ENCODE measurements around the gene PTGR3.

Gene PTGR3, protein sequence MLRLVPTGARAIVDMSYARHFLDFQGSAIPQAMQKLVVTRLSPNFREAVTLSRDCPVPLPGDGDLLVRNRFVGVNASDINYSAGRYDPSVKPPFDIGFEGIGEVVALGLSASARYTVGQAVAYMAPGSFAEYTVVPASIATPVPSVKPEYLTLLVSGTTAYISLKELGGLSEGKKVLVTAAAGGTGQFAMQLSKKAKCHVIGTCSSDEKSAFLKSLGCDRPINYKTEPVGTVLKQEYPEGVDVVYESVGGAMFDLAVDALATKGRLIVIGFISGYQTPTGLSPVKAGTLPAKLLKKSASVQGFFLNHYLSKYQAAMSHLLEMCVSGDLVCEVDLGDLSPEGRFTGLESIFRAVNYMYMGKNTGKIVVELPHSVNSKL

DNA sequence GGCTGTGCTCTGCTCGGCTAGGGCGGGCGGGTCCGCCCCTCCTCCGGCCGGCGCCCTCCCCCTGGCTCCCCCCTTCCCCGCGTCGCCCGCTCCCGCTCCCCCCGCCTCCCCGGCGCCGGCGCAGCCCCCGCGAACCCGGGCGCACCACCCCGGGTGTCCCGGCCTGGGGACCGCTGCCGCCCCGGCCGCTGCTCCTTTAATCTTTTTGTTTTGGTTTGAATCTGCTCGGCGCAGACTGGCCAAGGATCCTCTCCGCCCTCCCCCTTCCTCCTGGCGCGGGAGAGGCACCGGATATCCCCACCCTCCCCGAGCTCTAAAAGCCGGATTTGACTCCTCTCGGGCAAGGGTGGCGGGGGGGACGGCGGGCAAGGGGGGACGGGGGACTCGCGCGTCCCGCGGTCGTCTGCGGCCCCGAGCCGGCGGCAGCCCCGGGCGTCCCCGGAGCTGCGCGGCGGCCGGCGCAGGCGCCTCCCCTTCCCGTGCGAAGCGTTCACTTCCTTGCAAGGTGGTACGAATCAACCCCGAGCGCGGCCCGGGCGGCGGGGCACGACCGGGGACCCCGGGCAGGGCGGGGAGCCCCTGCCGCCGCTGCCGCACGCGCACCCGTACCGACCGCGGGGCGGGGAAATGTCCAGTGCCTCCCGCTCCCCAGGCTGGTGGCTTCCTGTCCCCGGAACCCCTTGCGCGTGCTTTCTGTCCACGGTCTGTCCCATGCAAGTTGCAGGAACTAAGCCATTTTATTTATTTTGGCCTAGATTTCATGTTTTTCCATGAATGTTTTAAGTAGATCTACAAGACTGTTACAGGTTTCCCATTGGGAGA lies at the start of gene PTGR3:
TSS of gene PTGR3 (minus strand) at position 11 of the 822 bp plus-strand sequence. CDS start 81 bp downstream, outside the sequence.
- DNase-seq = peak; percentile 63 to 67

- DNase-seq = no peak
Observed at GRCh38 chr18:75257605-75258004, 48.7 kb upstream of the PTGR3 start.

DNA sequence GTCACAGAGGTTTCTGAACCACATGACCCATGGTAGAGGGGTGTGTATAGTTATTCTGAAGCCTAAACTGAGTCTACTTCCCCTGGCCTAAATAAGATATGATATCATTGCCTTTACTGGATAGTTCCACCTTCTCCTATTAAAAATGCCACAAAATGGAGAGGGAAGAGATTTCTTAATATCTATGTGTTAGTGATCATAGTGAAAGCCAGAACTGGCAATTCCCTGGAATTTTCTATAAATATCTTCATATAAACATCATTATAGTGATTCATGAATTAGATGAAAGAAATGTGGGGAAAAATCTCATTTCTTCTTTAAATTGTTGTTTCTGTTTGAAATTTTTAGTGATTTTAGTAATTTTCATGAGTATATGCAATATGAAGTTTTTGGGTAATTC lies 47.4 kb upstream of the PTGR3 start:
- DNase-seq = no peak

DNA sequence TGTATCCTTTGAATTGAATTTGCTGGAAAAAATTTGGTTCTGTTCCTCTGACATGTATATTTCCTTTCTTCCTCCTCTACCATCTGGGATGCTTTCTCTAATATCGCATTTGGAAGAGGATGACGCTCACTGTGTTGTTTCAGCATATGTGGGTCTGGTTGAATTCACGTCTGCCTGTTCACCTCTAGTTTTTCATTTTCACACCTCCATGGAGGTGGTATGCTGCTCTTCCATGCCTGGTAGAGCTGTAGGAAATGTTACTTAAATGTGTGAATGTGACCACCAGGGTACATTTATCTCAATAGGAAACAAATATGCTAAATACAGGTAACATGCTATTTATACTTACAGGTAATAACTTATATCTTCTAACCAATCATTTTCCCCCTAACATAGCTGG lies 46.2 kb upstream of the PTGR3 start:
- DNase-seq = no peak

DNA sequence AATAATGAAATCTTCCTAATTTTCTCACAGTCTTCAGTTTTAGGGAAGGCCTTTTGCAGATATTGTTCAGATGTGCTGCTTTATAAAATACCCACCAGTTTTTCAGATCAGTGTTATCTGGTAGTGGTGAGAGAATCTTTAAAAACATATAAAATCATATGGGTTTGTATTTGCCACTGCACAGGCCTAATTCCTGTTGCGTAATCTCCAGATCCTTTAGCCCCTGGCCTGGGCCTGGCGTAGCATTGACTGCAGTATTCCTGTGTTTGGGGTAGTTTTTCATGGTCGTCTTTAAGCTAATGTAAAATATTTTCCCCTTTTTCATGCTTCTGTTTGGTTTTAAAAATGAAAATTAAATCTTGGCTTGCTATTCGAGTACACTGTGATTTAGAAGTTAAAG lies 44.8 kb upstream of the PTGR3 start:
- no peak for DNase-seq

GRCh38 chr18:75253043-75253442 lies 44.1 kb upstream of the PTGR3 start:
- DNase-seq = no peak

- no peak for DNase-seq
Observed at GRCh38 chr18:75252136-75252535, 43.2 kb upstream of the PTGR3 start.

DNA sequence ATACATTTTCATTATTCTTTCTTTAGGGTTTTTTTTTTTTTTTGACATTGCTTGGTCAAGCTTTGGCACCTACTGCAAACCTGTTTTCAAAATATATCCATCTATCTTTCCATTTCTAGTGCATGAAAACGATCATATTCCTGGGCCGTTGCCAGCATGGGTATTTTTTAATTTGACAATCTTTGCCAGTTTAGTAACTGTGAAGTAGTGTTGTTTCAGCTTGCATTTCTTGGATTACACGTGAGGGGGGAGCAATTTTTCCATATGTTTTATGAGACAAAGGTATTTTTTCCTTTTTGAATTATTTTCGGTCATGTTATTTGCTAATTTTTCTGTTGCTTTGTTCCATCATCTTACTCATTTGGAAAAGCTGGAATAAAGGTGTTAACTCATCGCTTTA lies 42.5 kb upstream of the PTGR3 start:
- no peak for DNase-seq

- DNase-seq = no peak
Observed at GRCh38 chr18:75250471-75250821, 41.5 kb upstream of the PTGR3 start.

DNA sequence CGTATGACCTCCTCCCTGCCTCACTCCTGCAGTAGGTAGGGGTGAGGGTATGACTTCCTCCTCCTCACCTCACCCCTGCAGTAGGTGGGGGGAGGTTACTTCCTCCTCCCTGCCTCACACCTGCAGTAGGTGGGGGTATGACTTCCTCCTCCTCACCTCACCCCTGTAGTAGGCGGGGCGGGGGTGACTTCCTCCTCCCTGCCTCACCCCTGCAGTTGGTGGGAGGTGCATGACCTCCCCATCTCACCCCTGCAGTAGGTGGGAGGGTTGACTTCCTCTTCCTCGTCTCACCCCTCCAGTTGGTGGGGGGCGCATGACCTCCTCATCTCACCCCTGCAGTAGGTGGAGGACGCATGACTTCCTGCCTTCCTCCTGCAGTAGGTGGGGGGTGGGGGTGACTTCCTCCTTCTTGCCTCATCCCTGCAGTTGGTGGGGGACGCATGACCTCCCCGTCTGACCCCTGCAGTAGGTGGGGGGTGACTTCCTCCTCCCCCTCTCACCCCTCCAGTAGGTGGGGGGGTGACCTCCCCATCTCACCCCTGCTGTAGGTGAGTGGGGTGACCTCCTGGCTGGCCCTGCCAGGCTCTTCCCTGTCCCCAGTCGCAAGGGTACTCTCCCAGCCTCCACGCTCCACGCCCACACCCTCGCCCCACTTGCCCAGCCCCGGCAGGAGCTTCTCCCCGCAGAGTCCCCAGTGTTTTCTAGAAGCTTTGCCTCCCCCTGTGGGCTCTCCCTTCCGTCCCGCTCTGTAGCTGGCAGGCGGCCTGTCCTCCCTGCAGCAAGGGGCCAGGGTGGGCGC lies 40.9 kb upstream of the PTGR3 start:
- DNase-seq = no peak

DNA sequence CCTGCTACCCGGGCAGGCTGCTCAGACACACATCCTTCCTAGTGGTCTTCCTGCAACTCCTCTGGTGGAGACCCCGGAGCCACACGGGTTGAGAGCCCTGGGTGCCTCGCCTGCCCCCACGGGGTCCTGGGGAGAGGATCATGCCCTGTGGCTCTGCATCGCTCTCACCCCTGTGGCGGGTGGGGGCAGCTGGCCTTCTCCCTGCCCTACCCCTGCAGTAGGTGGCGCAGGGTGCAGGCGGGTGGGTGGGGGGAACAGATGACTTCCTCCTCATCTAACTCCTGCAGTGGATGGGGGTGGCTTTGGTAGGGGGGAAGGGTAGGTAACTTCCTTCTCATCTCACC lies 40.2 kb upstream of the PTGR3 start:
- DNase-seq = no peak

DNA sequence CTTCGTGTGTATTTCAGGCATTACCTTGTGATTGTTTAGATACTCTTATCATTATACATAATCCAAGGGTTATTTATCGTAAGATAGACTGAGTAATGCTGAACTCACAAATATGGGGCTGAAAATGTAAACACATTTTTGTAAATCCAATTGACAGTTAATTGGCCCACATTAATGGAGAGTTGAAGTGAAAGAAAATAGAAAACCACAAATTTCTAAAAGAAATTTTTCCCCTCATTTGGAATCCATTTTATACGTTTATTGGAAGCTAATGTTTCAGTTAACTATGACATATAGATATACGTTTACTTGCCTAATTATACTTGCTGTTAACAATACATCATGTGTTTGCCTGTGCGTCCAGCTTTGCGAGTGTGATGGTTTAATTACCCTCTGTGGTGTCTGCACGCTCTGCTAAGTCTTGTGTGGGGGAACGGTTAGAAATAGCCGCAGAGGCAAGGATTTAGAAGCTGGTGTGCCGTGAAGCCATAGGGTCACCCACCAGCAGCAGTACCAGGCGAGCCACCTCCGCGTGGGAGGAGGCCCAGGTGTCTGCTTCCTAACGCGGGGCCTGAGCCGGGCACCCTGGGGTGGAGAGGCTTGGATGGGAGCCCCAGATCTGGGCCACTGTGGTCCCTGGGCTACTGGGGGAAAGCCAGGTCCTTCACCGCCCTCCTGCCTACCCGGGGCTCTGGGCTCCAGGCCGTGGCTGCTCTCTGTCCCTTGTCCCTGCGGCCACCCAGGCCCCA lies 39.7 kb upstream of the PTGR3 start:
- DNase-seq = no peak

DNA sequence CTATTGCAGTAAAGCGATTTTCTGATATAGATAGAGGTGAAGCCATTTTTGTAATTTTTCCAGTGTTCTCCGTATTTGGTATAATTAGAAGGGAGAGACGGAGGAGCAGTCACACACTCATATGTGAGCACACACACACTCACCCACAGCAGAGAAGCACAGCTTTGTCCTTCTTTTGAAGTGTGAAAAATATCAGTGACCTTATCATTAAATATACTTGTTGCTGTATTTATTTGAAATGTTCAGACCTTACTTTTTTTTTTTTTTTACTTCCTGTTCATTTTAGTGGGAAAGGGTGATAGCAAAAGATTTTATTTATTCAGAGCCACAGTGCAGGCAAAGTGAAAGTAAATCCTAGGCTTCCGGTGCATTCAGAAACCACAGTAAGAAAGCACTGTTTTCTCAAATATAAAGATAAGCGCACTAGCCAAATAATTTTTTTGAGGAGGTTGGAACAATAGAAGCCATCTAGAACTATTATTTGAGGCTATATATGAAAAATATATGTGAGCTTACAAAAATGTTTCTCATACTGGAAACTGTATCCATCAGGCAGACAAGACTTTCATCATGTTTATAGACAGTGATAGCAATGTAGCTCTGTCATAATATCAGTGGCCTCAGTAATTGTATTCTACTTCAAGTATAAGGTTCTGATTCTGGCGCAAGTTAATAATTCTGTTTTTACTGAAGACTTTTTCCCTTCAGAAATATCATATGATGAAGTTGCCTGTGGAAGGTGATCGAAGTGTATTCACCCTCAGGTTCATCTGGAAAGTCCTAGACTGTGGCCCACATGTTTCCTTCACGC lies 38.9 kb upstream of the PTGR3 start:
- DNase-seq = no peak

DNA sequence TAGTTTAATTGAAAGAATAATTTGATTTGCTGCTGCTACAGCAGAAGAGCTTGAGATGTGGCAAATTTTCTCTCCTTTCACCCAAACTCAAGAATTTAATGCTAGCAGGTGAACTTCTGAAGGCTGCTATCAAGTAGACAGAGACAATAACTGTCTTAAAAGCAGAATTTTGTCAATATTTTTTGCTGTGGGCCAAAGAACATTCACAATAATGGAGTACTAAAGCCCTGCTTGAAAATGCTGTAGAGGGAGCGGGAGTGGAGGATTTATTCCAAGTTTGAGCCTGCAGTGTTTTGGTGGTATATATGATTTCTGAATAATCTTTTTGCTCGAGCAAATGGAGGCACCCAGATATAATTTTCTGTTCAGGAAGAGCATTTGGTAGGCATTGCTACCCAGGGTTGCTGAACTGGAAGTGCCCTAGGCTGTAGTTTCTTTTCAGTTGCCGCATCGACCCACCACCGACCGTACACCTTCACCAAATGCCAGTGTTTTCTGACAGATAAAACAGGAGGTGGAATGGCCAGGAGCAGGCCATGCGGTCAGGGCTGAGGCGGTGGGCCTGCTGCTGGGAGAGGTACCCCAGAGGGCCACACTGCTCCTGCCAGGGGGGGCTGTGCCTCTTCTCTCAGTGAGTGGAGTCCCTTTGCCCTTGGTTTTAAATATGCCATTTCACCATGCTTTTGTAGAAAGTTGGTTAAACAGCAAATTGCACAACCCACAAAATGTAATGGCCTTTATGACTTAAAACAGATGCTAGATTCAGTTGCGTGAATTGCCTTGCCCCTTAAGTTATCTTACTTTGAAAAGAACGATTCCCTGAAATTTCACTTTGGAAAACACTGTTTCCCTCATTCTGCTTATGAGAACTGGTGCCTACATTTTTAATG lies 38.0 kb upstream of the PTGR3 start:
- no peak for DNase-seq

DNA sequence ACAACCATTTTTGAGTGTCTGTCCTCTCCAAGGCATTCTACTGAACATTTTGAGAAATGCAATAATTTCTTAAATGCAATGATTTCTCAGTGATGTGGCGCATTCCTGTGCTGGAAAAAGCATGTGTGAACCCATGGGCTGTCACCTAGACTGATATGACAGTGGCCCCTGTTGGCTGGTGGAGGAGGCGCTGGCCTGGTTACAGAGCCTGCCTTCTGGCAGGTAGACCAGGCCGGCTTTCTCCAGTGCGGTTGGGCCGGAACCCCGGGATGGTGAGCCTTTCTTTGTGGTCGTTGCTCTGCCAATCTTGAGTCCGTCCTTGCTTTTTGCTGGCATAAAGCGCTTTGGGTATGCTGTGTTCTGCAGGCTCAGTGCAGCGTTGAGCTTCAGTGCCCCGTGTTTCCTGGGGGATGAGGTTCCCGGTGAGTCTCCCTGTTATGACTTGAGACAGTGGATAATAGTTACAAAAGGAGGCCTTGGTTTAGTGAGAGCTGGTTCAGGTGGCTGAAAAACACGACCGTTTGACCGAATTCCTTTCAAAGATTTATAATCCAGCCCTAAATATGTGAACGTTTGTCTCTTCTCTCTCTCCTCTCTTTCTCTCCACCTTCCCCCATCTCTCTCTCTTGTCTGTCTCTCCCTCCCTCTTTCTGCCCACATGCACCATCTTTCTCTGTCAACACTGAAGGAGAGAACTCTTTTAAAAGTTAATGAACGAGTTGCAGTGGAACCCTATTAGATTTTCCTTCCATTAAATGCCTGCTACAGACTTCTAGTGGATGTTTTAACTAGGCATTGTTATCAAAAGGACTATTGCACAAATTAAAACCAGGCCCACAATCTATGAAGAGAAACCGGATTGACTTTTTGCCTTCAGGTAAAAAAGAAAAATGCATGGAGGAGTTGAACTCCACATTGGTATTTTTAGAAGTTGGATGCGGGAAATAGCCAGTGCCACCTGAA lies 35.7 kb upstream of the PTGR3 start:
- no peak for DNase-seq

- DNase-seq = no peak
Observed at GRCh38 chr18:75241705-75242104, 32.8 kb upstream of the PTGR3 start.

DNA sequence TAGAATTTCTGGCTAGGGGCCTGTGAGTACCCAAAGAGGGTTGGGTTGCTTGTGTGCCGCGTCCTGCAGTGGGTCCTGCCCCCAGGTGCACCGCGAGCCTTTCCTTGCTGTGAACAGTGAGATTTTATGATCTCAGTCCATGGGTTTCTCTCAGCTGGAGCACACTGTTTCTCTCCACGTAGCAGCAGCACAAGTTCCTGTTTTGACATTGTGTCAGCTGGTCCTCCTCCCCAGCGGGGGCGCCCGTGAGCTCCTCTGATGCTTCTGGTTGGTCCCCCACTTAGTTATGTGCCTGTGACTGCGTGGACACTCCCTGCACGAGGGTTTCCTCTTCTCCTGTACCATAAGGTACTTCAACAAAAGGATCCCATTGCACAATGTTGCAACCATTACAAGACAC lies 31.5 kb upstream of the PTGR3 start:
- DNase-seq = no peak

DNA sequence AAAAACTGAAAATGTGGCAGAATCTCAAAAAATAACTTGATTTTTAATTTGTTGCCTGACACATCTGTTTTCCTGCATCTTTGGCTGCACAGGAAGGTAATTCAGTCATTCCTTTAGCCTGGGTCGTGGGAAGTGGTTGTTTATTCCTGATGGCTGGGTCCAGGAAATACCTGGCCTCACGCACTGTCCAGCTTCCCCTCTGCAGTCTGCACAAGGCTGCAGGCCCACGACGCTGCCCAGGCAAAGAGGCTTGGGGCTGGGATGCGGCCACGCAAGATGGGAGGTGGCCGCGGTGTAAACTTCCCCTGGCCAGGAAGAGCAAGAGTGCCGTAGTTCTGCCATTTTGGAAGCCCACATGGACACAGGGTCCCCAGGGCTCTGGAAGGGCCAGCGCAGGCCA lies 29.8 kb upstream of the PTGR3 start:
- no peak for DNase-seq

- DNase-seq = no peak
Observed at GRCh38 chr18:75238100-75238499, 29.2 kb upstream of the PTGR3 start.

DNA sequence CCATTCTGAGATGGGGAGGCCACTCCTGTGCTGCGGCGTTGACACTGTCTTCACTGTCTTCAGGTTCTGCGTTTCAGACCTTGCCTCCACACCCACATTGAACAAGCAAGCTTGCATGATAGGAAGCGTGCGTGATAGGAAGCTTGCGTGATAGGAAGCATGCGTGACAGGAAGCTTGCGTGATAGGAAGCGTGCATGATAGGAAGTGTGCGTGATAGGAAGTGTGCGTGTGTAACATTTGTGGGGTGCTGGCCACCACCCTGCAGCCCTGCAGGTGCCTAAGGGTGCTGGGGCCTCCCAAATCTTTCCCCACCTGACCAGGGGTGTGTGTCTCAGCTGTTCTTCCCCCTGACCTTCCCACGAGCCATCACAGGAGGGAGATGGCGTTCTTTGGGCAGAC lies 27.0 kb upstream of the PTGR3 start:
- DNase-seq = no peak
